ENCODE data around the gene DCLK1. TPM values are rescaled to one million over a fixed set of nuclear protein-coding genes. Genes with fewer than 3 reads are reported as not detected.
A peak's percentile ranks its signal among the peaks of the same experiment; 100 is the strongest.

Gene DCLK1
- total RNA-seq, 1 donor from 2014 or later = 2.9 TPM

GRCh38 chr13:35941374-35941773, 189.8 kb downstream of the DCLK1 start:
- no peak for DNase-seq (ENCODE audit: low read depth)
- H3K36me3 ChIP-seq (ENCODE audit: control insufficient read depth, insufficient read depth, low read length) = no peaks in the 10 kb centered on the region
- H3K4me3 ChIP-seq (ENCODE audit: low read depth, low read length) = no peak overlapping the region
- TF ChIP-seq CTCF (IDR thresholded peaks at IDR 0.05; ENCODE audit: insufficient read depth, low read length, poor library complexity, severe bottlenecking) = no peak
- H3K27me3 ChIP-seq (ENCODE audit: control insufficient read depth, insufficient read depth, low read length) = no peaks in the 10 kb centered on the region

GRCh38 chr13:35940734-35941133, 190.4 kb downstream of the DCLK1 start:
- no peak for DNase-seq (ENCODE audit: low read depth)
- no peak for TF ChIP-seq CTCF (IDR thresholded peaks at IDR 0.05; ENCODE audit: insufficient read depth, low read length, poor library complexity, severe bottlenecking)
- Histone ChIP-seq H3K4me3 (ENCODE audit: low read depth, low read length) (no peak overlapping the region), H3K36me3 (ENCODE audit: control insufficient read depth, insufficient read depth, low read length) (no peaks in the 10 kb centered on the region), H3K27me3 (ENCODE audit: control insufficient read depth, insufficient read depth, low read length) (no peaks in the 10 kb centered on the region)

GRCh38 chr13:35936246-35936978, 194.8 kb downstream of the DCLK1 start:
- Histone ChIP-seq H3K36me3 (ENCODE audit: control insufficient read depth, insufficient read depth, low read length) (no peaks in the 10 kb centered on the region), H3K27me3 (ENCODE audit: control insufficient read depth, insufficient read depth, low read length) (no peaks in the 10 kb centered on the region), H3K4me3 (ENCODE audit: low read depth, low read length) (no peak overlapping the region)
- no peak for DNase-seq (ENCODE audit: low read depth)
- no peak for TF ChIP-seq CTCF (IDR thresholded peaks at IDR 0.05; ENCODE audit: insufficient read depth, low read length, poor library complexity, severe bottlenecking)

- no peak for TF ChIP-seq CTCF (IDR thresholded peaks at IDR 0.05; ENCODE audit: insufficient read depth, low read length, poor library complexity, severe bottlenecking)
- DNase-seq (ENCODE audit: low read depth) = no peak
- no peaks in the 10 kb centered on the region for H3K27me3 ChIP-seq (ENCODE audit: control insufficient read depth, insufficient read depth, low read length)
- H3K36me3 ChIP-seq (ENCODE audit: control insufficient read depth, insufficient read depth, low read length) = no peaks in the 10 kb centered on the region
- no peak overlapping the region for H3K4me3 ChIP-seq (ENCODE audit: low read depth, low read length)
These were observed 200.2 kb downstream of the DCLK1 start for GRCh38 chr13:35930665-35931631.

GRCh38 chr13:35927567-35928021, 203.6 kb downstream of the DCLK1 start:
- Histone ChIP-seq H3K4me3 (ENCODE audit: low read depth, low read length) (no peak overlapping the region), H3K27me3 (ENCODE audit: control insufficient read depth, insufficient read depth, low read length) (no peaks in the 10 kb centered on the region), H3K36me3 (ENCODE audit: control insufficient read depth, insufficient read depth, low read length) (no peaks in the 10 kb centered on the region)
- no peak for TF ChIP-seq CTCF (IDR thresholded peaks at IDR 0.05; ENCODE audit: insufficient read depth, low read length, poor library complexity, severe bottlenecking)
- DNase-seq (ENCODE audit: low read depth) = peak; percentile 51
